PC-3 (cell line): ENCODE data around the gene SPTLC3. TPM values are rescaled to one million over a fixed set of nuclear protein-coding genes. Genes with fewer than 3 reads are reported as not detected.
A peak's percentile ranks its signal among the peaks of the same experiment; 100 is the strongest.

Experiments used
- ATAC-seq: fragments of 200-7000 bp; cut with Tn5 transposase; 2 replicates; pipeline ENCODE4 v1.9.1; 2020; ENCODE audit warnings: mild to moderate bottlenecking, moderate library complexity
- BruUV-seq: library from RNA; stranded (reverse); fragments of 400-500 nt; replicated peaks from 2 replicates; lab custom pipeline; 2021; lab: Mats Ljungman, UMichigan
- CTCF ChIA-PET: fragments of 300-600 bp; sonication (Branson Sonifier 250); formaldehyde crosslinking; loops from one replicate; lab custom pipeline; 2022; ENCODE audit warnings: antibody characterized with exemption; lab: Charles Lee
- POLR2A ChIA-PET: fragments of 300-600 bp; sonication (Branson Sonifier 250); formaldehyde crosslinking; loops from one replicate; lab custom pipeline; 2022; ENCODE audit warnings: antibody characterized with exemption; ENCODE audit not compliant: unreplicated experiment; lab: Charles Lee
- DNase-seq: peaks from one replicate; pipeline ENCODE4 v3.0.0-alpha.2; 2015
- H2AFZ ChIP-seq: fragments of 300-600 bp; sonication (generic); 2 replicates; pipeline ENCODE4 v1.6.0; 2016; ENCODE audit warnings: antibody characterized with exemption, low read length
- H3F3A ChIP-seq: fragments of 300-600 bp; sonication (generic); one replicate; pipeline ENCODE4 v1.6.0; 2017; ENCODE audit warnings: antibody characterized with exemption, low read length, control low read depth, mild to moderate bottlenecking; ENCODE audit not compliant: unreplicated experiment
- H3K27ac ChIP-seq: fragments of 300-600 bp; sonication (generic); 2 replicates; pipeline ENCODE4 v1.5.1; 2016; ENCODE audit warnings: mild to moderate bottlenecking, low read length
- H3K27me3 ChIP-seq: fragments of 300-600 bp; sonication (generic); 2 replicates; pipeline ENCODE4 v1.6.1; 2016; ENCODE audit warnings: low read length, mixed read lengths
- H3K36me3 ChIP-seq: fragments of 300-600 bp; sonication (generic); 2 replicates; pipeline ENCODE4 v1.6.1; 2016; ENCODE audit warnings: low read depth, mixed run types, low read length, mixed read lengths
- H3K4me1 ChIP-seq: fragments of 300-600 bp; sonication (generic); 2 replicates; pipeline ENCODE4 v1.5.1; 2016; ENCODE audit warnings: low read length; ENCODE audit not compliant: insufficient read depth
- H3K4me2 ChIP-seq: fragments of 300-600 bp; sonication (generic); 2 replicates; pipeline ENCODE4 v1.6.0; 2016; ENCODE audit warnings: low read length
- H3K4me3 ChIP-seq: fragments of 300-600 bp; sonication (generic); 2 replicates; pipeline ENCODE4 v1.5.1; 2016; ENCODE audit warnings: mild to moderate bottlenecking, low read length, mixed read lengths
- H3K79me2 ChIP-seq: fragments of 300-600 bp; sonication (generic); 2 replicates; pipeline ENCODE4 v1.6.1; 2017; ENCODE audit warnings: low read length, mixed read lengths
- H3K9ac ChIP-seq: fragments of 300-600 bp; sonication (generic); 2 replicates; pipeline ENCODE4 v1.6.0; 2016; ENCODE audit warnings: mild to moderate bottlenecking, low read length
- H3K9me2 ChIP-seq: fragments of 300-600 bp; sonication (generic); replicated peaks from 2 replicates; pipeline ENCODE4 v1.6.1; 2016; ENCODE audit warnings: mixed run types, low read length, mixed read lengths
- H3K9me3 ChIP-seq: fragments of 300-600 bp; sonication (generic); 2 replicates; pipeline ENCODE4 v1.6.1; 2016; ENCODE audit warnings: low read length, mixed read lengths
- H4K20me1 ChIP-seq: fragments of 300-600 bp; sonication (generic); 2 replicates; pipeline ENCODE4 v1.6.1; 2016; ENCODE audit warnings: low read length, mixed read lengths
- CTCF ChIP-seq: fragments of 300-600 bp; sonication (generic); conservative IDR thresholded peaks from 2 replicates; pipeline ENCODE4 v1.5.1; 2017; ENCODE audit warnings: antibody characterized with exemption, low read depth, mild to moderate bottlenecking, low read length
- EZH2 ChIP-seq: fragments of 300-600 bp; sonication (generic); IDR thresholded peaks from one replicate; pipeline ENCODE4 v1.6.1; 2017; ENCODE audit warnings: antibody characterized with exemption, mild to moderate bottlenecking, low read length; ENCODE audit not compliant: unreplicated experiment
- EZH2phosphoT487 ChIP-seq: fragments of 300-600 bp; sonication (generic); IDR thresholded peaks from 2 replicates; pipeline ENCODE4 v1.6.1; 2018; ENCODE audit warnings: mild to moderate bottlenecking, antibody characterized with exemption, low read length, borderline replicate concordance
- intact Hi-C: fragments of 100-400 bp; cut with micrococcal nuclease; formaldehyde crosslinking; loops from 2 replicates; pipeline ENCODE4 v1.9.0; 2023
- total RNA-seq: library from RNA; depleted of rRNA; stranded (reverse); fragments of >200 nt; gene quantifications from 2 replicates; pipeline ENCODE4 v1.2.3, GENCODE V29; 2014

SPTLC3 gene
- total RNA-seq, 1 experiment from 2014 or later: 16.3 TPM

GRCh38 chr20:13021205-13021970 lies 12.6 kb downstream of the SPTLC3 start:
- ChIA-PET POLR2A (no interaction called here), CTCF (no interaction called here)
- Histone ChIP-seq H3K79me2 (no peaks in the 10 kb centered on the region), H3K9me2 (no peaks in the 10 kb centered on the region), H3K27ac (no peak overlapping the region), H3K9ac (no peak overlapping the region), H3K27me3 (no peaks in the 10 kb centered on the region), H3K4me3 (no peak overlapping the region; the same call in 1 of the 2 replicates), H3K4me1 (peaks cover 52% of the 10 kb centered on the region), H3K4me2 (no peak overlapping the region), H3F3A (no peaks in the 10 kb centered on the region), H4K20me1 (no peaks in the 10 kb centered on the region), H3K36me3 (peaks cover 30% of the 10 kb centered on the region; the same call in 1 of the 2 replicates), H2AFZ (no peak overlapping the region), H3K9me3 (peaks cover 20% of the 10 kb centered on the region)
- intact Hi-C loops: loop anchor here (5.0 kb wide), 1 partner anchor 81 kb away; no protein-coding TSS in a partner anchor
- TF ChIP-seq CTCF (no peak), EZH2phosphoT487 (no peak), EZH2 (no peak)
- no TSS peak for BruUV-seq
- ATAC-seq: no peak
- DNase-seq: no peak

- Histone ChIP-seq H3K9me2 (no peaks in the 10 kb centered on the region), H2AFZ (no peak overlapping the region), H3K27ac (peak overlapping the region; percentile 92), H3F3A (no peaks in the 10 kb centered on the region), H3K4me3 (peak overlapping the region; percentile 3; the same call in 1 of the 2 replicates), H3K4me2 (peak overlapping the region; percentile 43), H3K9ac (peak overlapping the region; percentile 49; the same call in 1 of the 2 replicates), H4K20me1 (no peaks in the 10 kb centered on the region), H3K9me3 (peaks cover 20% of the 10 kb centered on the region), H3K36me3 (peaks cover 30% of the 10 kb centered on the region; the same call in 1 of the 2 replicates), H3K4me1 (peaks cover 43% of the 10 kb centered on the region), H3K79me2 (no peaks in the 10 kb centered on the region), H3K27me3 (no peaks in the 10 kb centered on the region)
- TF ChIP-seq EZH2phosphoT487 (no peak), EZH2 (no peak), CTCF (no peak)
- ATAC-seq (peak; percentile 66), DNase-seq (peak; percentile 91)
- BruUV-seq: no TSS peak
- intact Hi-C loops: loop anchor here (2.0 to 5.0 kb wide), 2 partner anchors 14 to 80 kb away; partner anchors contain the start of gene SPTLC3
- ChIA-PET CTCF (no interaction called here), POLR2A (no interaction called here)
Measured at GRCh38 chr20:13022401-13023155, 13.8 kb downstream of the SPTLC3 start.
